ENCODE results near the gene DPEP1. TPM values are rescaled to one million over a fixed set of nuclear protein-coding genes. Genes with fewer than 3 reads are reported as not detected.

DPEP1 gene
- total RNA-seq (2021; ENCODE audit: unreplicated experiment) (1.1 TPM), Bru-seq, nascent RNA (percentile 6 among the genes with signal in this experiment), BruChase-seq, experiment 1, labeled RNA remaining after a 6-hour chase (percentile 19 among the genes with signal in this experiment), BruChase-seq, experiment 2, labeled RNA remaining after a 2-hour chase (percentile 8 among the genes with signal in this experiment)
- polyA plus RNA-seq (2012): 0.73 and 1.1 TPM in 2 replicates
- long read RNA-seq: 0 reads

DNA sequence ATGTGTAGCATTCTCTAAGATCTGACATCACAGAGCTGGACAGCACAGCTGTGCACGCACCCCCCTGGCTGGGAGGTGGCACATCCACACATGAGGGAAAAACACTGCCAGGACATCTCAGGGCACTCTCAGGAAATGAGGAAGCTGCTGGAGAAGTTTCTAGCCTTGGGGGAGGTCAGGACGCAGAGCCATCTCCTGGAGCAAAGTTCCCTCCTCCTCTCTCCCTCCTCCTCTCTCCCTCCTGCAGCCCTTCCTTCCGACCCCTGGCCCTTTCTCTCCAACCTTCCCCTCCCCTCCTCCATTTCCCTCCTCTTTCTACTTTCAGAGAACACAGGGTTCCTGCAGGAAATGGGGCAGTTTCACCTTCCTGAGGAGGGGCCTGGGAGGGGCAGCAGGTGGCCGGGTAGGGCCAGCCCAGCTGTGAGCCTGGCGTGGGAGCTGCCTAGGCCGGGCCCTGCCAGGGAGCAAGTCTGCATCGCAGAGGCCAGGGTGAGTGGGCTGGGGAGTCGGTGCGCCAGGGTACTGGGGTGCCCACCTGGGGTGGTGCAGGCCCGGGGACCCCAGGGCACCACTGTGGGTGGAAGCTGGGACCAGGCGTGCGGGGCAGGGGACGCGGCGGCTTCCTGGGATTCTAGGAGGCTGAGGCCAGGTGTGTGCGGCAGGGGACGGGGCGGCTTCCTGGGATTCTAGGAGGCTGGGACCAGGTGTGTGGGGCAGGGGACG is at the start of gene DPEP1:
Gene DPEP1, plus strand, starts transcription at position 412 of the 723 bp plus-strand sequence. CDS start 16,769 bp downstream, outside the sequence.
- no TSS peak for BruUV-seq (replicated peaks)
- ChIA-PET CTCF (interaction anchor here (1.1 to 2.6 kb wide), 2 partner anchors 12 to 19 kb away, joined by 4 to 16 read pairs; no protein-coding TSS in a partner anchor), POLR2A (no interaction called here), RAD21 (ENCODE audit: low non-redundant PET in 1 of 2, low total read pairs in 2 of 2, uncharacterized antibody in 2 of 2, unreplicated experiment in 2 of 2) (interaction anchor here in 1 of 2 experiments (0.9 kb wide), 1 partner anchor 29 kb away, joined by 3 read pairs; no protein-coding TSS in a partner anchor)
- H3K4me3 ChIP-seq (replicated peaks in 1 of 2; ENCODE audit: low read depth in 1 of 2, low read length in 2 of 2): no peak within 1 kb of the TSS
- no peaks in the 10 kb centered on the region for H4K20me1 ChIP-seq (ENCODE audit: insufficient read depth)
- H3K9me3 ChIP-seq (ENCODE audit: control insufficient read depth in 1 of 2, insufficient read depth in 1 of 2, low read depth in 1 of 2, low read length in 2 of 2): no peaks in the 10 kb centered on the region
- no peaks in the 10 kb centered on the region for H3K79me2 ChIP-seq (ENCODE audit: insufficient read depth, low read length)
- intact Hi-C loops (cut with micrococcal nuclease): no loop called here
- H3K9ac ChIP-seq (ENCODE audit: low read length): no peak within 1 kb of the TSS
- no peak within 1 kb of the TSS; the same call in 1 of the 2 replicates for H3K27ac ChIP-seq (ENCODE audit: low read depth, low read length)
- ATAC-seq (no peak), DNase-seq (ENCODE audit: low read depth, low spot score) (no peak)
- H3K9me2 ChIP-seq (ENCODE audit: insufficient read depth): no peaks in the 10 kb centered on the region
- no peaks in the 10 kb centered on the region for H3K36me3 ChIP-seq (ENCODE audit: control insufficient read depth in 1 of 2, insufficient read depth in 2 of 2, low read length in 2 of 2)
- no peak within 1 kb of the TSS for H2AFZ ChIP-seq (ENCODE audit: low read depth, low read length, poor library complexity, severe bottlenecking)
- TF ChIP-seq, protein P1, sequence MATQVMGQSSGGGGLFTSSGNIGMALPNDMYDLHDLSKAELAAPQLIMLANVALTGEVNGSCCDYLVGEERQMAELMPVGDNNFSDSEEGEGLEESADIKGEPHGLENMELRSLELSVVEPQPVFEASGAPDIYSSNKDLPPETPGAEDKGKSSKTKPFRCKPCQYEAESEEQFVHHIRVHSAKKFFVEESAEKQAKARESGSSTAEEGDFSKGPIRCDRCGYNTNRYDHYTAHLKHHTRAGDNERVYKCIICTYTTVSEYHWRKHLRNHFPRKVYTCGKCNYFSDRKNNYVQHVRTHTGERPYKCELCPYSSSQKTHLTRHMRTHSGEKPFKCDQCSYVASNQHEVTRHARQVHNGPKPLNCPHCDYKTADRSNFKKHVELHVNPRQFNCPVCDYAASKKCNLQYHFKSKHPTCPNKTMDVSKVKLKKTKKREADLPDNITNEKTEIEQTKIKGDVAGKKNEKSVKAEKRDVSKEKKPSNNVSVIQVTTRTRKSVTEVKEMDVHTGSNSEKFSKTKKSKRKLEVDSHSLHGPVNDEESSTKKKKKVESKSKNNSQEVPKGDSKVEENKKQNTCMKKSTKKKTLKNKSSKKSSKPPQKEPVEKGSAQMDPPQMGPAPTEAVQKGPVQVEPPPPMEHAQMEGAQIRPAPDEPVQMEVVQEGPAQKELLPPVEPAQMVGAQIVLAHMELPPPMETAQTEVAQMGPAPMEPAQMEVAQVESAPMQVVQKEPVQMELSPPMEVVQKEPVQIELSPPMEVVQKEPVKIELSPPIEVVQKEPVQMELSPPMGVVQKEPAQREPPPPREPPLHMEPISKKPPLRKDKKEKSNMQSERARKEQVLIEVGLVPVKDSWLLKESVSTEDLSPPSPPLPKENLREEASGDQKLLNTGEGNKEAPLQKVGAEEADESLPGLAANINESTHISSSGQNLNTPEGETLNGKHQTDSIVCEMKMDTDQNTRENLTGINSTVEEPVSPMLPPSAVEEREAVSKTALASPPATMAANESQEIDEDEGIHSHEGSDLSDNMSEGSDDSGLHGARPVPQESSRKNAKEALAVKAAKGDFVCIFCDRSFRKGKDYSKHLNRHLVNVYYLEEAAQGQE (IDR thresholded peaks at IDR 0.05; ENCODE audit: low read depth): no peak
- TF ChIP-seq ZFX (IDR thresholded peaks at IDR 0.05) (no peak), FOSL1 (IDR thresholded peaks at IDR 0.05; ENCODE audit: low read depth) (no peak), POLR2AphosphoS5 (IDR thresholded peaks at IDR 0.05; ENCODE audit: low read depth, low read length) (no peak), CBX3 (IDR thresholded peaks at IDR 0.05; ENCODE audit: low read depth) (no peak), SRF (IDR thresholded peaks at IDR 0.05; ENCODE audit: low read depth) (no peak), CEBPB (IDR thresholded peaks at IDR 0.05; ENCODE audit: low read depth) (no peak), RAD21 (IDR thresholded peaks at IDR 0.05; ENCODE audit: low read depth) (no peak), EZH2 (IDR thresholded peaks at IDR 0.05) (no peak), SP1 (IDR thresholded peaks at IDR 0.05; ENCODE audit: low read depth) (no peak), SIN3A (IDR thresholded peaks at IDR 0.05; ENCODE audit: low read depth) (no peak), ZNF274 (IDR thresholded peaks at IDR 0.05; ENCODE audit: low read depth, low read length) (no peak)
- TF ChIP-seq, protein P2, sequence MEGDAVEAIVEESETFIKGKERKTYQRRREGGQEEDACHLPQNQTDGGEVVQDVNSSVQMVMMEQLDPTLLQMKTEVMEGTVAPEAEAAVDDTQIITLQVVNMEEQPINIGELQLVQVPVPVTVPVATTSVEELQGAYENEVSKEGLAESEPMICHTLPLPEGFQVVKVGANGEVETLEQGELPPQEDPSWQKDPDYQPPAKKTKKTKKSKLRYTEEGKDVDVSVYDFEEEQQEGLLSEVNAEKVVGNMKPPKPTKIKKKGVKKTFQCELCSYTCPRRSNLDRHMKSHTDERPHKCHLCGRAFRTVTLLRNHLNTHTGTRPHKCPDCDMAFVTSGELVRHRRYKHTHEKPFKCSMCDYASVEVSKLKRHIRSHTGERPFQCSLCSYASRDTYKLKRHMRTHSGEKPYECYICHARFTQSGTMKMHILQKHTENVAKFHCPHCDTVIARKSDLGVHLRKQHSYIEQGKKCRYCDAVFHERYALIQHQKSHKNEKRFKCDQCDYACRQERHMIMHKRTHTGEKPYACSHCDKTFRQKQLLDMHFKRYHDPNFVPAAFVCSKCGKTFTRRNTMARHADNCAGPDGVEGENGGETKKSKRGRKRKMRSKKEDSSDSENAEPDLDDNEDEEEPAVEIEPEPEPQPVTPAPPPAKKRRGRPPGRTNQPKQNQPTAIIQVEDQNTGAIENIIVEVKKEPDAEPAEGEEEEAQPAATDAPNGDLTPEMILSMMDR (IDR thresholded peaks at IDR 0.05 in 2 of 3, conservative IDR thresholded peaks at IDR 0.05 in 1 of 3; ENCODE audit: borderline replicate concordance in 1 of 3, insufficient read depth in 1 of 3, low read depth in 2 of 3, low read length in 2 of 3): no peak
- TF ChIP-seq, protein P3, sequence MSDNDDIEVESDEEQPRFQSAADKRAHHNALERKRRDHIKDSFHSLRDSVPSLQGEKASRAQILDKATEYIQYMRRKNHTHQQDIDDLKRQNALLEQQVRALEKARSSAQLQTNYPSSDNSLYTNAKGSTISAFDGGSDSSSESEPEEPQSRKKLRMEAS (IDR thresholded peaks at IDR 0.05): no peak
- TF ChIP-seq, protein P4, sequence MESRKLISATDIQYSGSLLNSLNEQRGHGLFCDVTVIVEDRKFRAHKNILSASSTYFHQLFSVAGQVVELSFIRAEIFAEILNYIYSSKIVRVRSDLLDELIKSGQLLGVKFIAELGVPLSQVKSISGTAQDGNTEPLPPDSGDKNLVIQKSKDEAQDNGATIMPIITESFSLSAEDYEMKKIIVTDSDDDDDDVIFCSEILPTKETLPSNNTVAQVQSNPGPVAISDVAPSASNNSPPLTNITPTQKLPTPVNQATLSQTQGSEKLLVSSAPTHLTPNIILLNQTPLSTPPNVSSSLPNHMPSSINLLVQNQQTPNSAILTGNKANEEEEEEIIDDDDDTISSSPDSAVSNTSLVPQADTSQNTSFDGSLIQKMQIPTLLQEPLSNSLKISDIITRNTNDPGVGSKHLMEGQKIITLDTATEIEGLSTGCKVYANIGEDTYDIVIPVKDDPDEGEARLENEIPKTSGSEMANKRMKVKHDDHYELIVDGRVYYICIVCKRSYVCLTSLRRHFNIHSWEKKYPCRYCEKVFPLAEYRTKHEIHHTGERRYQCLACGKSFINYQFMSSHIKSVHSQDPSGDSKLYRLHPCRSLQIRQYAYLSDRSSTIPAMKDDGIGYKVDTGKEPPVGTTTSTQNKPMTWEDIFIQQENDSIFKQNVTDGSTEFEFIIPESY (IDR thresholded peaks at IDR 0.05; ENCODE audit: extremely low read depth, insufficient replicate concordance, low read length): no peak
- TF ChIP-seq, protein P5, sequence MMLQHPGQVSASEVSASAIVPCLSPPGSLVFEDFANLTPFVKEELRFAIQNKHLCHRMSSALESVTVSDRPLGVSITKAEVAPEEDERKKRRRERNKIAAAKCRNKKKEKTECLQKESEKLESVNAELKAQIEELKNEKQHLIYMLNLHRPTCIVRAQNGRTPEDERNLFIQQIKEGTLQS (IDR thresholded peaks at IDR 0.05): no peak
- no peaks in the 10 kb centered on the region for H3K27me3 ChIP-seq (ENCODE audit: insufficient read depth, low read length)
- peaks cover 21 to 36% of the 10 kb centered on the region in 2 experiments for H3K4me1 ChIP-seq (ENCODE audit: control insufficient read depth in 1 of 2, insufficient read depth in 2 of 2, low read length in 2 of 2)
- no peak within 1 kb of the TSS for H3K4me2 ChIP-seq (ENCODE audit: low read length)
